Erythroblast (primary cell): ENCODE measurements around the gene PSMD10.
A peak's percentile ranks its signal among the peaks of the same experiment; 100 is the strongest.

Experiments
- DNase-seq, 2 experiments: peaks; one replicate each; lab custom pipeline; 2025; lab: John Stamatoyannopoulos, UW
- GATA1 ChIP-seq: IDR thresholded peaks from 2 replicates; pipeline ENCODE4 v1.6.1; 2011; ENCODE audit warnings: low read depth, mild to moderate bottlenecking, control low read depth, low read length, moderate library complexity
- POLR2A ChIP-seq: IDR thresholded peaks from 2 replicates; pipeline ENCODE4 v1.6.1; 2011; ENCODE audit warnings: mild to moderate bottlenecking, low read length

Gene PSMD10

DNA sequence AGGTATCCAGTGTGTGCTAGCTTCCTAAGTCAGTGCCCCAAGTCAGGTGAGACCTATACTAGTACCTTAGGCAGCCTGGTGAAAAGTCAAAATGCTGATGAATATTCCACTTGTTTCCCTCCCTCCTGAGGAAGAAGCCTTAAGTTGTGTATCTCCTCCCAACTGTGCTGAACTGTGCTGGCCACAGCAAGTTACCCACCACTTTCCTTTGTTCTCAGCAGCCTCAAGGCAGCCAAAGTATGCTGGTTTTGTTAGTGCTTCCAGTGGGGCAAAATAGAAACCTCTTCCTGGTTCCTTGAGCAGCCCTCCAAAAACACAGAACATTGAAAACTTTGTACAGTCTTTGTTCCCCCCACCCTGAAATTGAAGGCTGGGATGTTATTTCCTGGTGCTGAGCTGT is 14.1 kb upstream of the PSMD10 start:
- TF ChIP-seq POLR2A (no peak), GATA1 (no peak)
- no peak for DNase-seq

DNA sequence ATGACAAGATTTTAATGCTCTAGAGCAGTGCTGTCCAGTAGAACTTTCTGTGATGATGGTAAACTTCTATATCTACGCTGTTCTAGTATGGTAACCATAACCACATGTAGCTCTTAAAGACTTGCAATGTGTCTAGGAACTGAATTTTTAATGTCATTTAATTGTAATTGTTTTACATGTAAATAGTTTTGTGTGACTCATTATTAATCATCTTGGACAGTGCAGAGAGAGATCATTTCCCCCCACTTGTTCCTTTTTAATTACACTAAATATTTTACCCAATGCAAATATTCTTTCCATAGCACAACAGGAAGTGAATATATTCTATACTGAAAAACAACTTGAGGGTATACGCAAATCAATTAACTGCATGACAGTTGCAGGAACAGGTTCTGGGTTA is 6.0 kb upstream of the PSMD10 start:
- DNase-seq = no peak
- TF ChIP-seq GATA1 (no peak), POLR2A (no peak)

GRCh38 chrX:108091878-108092291 is 543 bp upstream of the PSMD10 start:
- TF ChIP-seq POLR2A (no peak), GATA1 (no peak)
- peak; percentile 61 to 74 for DNase-seq

- DNase-seq = peak; percentile 33 to 67
- TF ChIP-seq GATA1 = no peak
- TF ChIP-seq POLR2A = no peak
Measured at GRCh38 chrX:108090491-108091263, 665 bp downstream of the PSMD10 start.

GRCh38 chrX:108088511-108088910 is 2.8 kb downstream of the PSMD10 start:
- DNase-seq = peak; percentile 85 to 91
- TF ChIP-seq GATA1 = peak; percentile 32
- TF ChIP-seq POLR2A = peak; percentile 74

- TF ChIP-seq GATA1 (no peak), POLR2A (no peak)
- peak; percentile 10 to 41 for DNase-seq
Measured at GRCh38 chrX:108087792-108088191, 3.5 kb downstream of the PSMD10 start.

DNA sequence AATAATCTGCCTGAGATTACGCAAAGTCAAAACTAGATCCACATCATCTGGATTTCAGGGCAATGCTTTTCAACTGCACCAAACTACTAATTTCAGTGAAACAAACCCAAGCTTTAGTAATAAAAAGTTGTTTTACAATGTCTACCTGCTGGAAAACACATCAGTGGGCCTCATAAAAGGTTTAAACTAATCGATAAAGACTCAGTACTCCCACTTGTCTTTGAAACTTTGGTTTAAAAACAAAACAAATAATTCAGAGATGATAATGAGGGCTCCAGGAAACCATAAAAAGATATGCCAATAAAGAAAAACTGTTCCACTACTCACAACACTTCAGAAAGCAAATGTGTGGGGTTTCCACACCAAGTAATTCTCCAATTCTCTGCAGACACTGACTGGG is 10.2 kb downstream of the PSMD10 start:
- TF ChIP-seq GATA1 (no peak), POLR2A (no peak)
- no peak for DNase-seq

- no peak for DNase-seq
- TF ChIP-seq POLR2A (no peak), GATA1 (no peak)
Measured at GRCh38 chrX:108072746-108073145, 18.6 kb downstream of the PSMD10 start.

DNA sequence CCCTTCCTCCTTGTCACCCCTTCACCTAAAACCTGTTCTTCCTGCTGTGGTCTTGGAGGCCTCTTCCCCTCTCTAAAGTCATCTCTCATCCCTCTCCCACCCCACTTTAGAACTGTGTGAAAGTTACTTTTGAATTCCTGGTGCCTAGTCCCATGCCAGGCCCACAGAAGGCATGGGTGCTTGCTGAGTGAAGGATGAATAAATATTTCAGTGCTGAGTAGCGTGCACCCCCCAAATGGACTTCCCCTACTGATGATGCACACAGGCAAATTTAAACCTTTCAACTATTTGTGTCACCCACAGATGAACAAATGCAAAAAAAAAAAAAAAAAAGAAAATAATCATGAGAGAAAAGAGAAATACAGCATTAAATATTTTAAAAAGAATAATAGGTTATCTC is 19.8 kb downstream of the PSMD10 start:
- no peak for DNase-seq
- TF ChIP-seq POLR2A = no peak
- TF ChIP-seq GATA1 = no peak

GRCh38 chrX:108070891-108071290 is 20.5 kb downstream of the PSMD10 start:
- no peak for DNase-seq

DNA sequence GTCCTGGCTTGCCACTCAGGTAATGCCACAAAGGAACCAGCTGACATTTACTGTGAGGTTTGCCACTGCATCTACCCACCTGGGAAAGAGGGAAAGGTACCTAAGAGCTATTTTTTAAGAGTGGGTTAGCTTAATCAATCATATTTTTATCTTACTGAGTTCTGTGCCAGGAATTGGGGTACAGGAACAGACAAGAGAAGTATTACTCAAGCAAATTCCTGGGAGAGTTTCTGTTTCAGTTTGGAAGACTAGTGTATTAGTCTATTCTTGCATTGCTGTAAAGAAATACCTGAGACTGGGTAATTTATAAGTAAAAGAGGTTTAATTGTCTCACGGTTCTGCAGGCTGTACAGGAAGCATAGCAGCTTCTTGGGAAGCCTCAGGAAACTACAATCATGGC is 23.2 kb downstream of the PSMD10 start:
- no peak for DNase-seq
- TF ChIP-seq GATA1 (no peak), POLR2A (no peak)

More at GRCh38 chrX:108070891-108071290, 20.5 kb downstream of the PSMD10 start:
- TF ChIP-seq POLR2A (no peak), GATA1 (no peak)

DNA sequence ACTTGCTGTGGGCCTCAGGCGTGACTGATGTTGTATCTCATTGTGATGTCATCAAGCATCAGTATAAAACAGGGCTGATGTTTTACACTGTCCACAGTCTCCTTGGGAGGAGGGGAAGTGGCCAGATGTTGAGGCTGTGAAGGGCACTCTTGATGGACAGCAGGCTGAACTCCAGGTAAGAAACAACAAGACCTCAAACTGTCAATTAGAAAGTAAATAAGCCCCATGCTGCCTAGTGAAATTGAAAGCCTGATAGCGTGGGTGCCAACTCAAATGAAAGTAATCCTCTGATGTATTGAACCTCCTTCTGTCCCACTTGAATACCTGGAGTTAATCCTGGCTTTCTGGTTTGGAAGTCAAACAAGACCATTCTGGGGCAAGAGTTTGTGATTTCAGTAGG is 26.7 kb downstream of the PSMD10 start:
- TF ChIP-seq GATA1 = no peak
- no peak for DNase-seq

- DNase-seq = no peak
Measured at GRCh38 chrX:108064001-108064400, 27.3 kb downstream of the PSMD10 start.

GRCh38 chrX:108059801-108060200 is 31.5 kb downstream of the PSMD10 start:
- DNase-seq = no peak
- no peak for TF ChIP-seq POLR2A
- TF ChIP-seq GATA1 = no peak

More at GRCh38 chrX:108064001-108064400, 27.3 kb downstream of the PSMD10 start:
- TF ChIP-seq GATA1 (no peak), POLR2A (no peak)

DNA sequence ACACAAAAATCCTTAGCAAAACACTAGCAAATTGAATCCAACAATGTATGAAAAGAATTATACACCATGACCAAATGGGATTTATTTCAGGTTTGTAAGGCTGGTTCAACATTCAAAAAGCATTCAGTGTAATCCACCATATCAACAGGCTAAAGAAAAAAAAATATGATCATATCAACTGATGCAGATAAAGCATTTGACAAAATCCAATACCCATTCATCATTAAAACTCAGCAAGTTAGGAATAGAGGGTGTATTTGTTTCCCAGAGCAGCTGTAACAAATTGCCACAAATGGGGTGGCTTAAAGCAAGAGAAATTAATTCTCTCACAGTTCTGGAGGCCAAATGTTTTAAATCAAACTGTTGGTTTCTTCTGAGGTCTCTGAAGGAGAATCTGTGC is 35.8 kb downstream of the PSMD10 start:
- TF ChIP-seq GATA1 = no peak
- no peak for TF ChIP-seq POLR2A

GRCh38 chrX:108053218-108053617 is 38.1 kb downstream of the PSMD10 start:
- TF ChIP-seq POLR2A = no peak
- TF ChIP-seq GATA1 = no peak
- no peak for DNase-seq

More for the DNA sequence above, 35.8 kb downstream of the PSMD10 start:
- no peak for DNase-seq
